SK-N-MC (cell line): ENCODE data around the gene GBA3.

ENCODE experiments used
- DNase-seq: peaks from one replicate; pipeline ENCODE4 v3.0.0-alpha.2; 2011; ENCODE audit warnings: low read depth, low spot score
- H3K27ac ChIP-seq: fragments of 200-600 bp; sonication (generic); 2 replicates; pipeline ENCODE4 v1.5.1; 2016; ENCODE audit warnings: mixed run types
- H3K36me3 ChIP-seq: fragments of 200-600 bp; sonication (generic); 2 replicates; pipeline ENCODE4 v1.6.1; 2017; ENCODE audit warnings: antibody characterized with exemption, low read length, mixed read lengths; ENCODE audit not compliant: insufficient read depth
- H3K4me3 ChIP-seq: fragments of 200-600 bp; sonication (generic); 2 replicates; pipeline ENCODE4 v1.5.1; 2016
- H3K9ac ChIP-seq: fragments of 200-600 bp; sonication (generic); 2 replicates; pipeline ENCODE4 v1.8.0; 2017; ENCODE audit warnings: mixed run types, mixed read lengths; ENCODE audit not compliant: insufficient read length
- H3K9me3 ChIP-seq: fragments of 200-600 bp; sonication (generic); 2 replicates; pipeline ENCODE4 v1.6.1; 2017; ENCODE audit warnings: low read depth, mild to moderate bottlenecking, antibody characterized with exemption, low read length, moderate library complexity, mixed read lengths
- EZH2 ChIP-seq: fragments of 200-600 bp; sonication (generic); IDR thresholded peaks from one replicate; pipeline ENCODE4 v1.6.1; 2017; ENCODE audit warnings: antibody characterized with exemption
- FOXP2 ChIP-seq: optimal IDR thresholded peaks from 2 replicates; pipeline ENCODE3; 2011; ENCODE audit warnings: mild to moderate bottlenecking, moderate library complexity; ENCODE audit not compliant: insufficient read depth; ENCODE audit errors: extremely low read length, control extremely low read depth
- POLR2AphosphoS5 ChIP-seq: IDR thresholded peaks from 2 replicates; pipeline ENCODE4 v1.6.1; 2012; ENCODE audit warnings: mild to moderate bottlenecking, low read depth, low read length, borderline replicate concordance

Gene GBA3

DNA sequence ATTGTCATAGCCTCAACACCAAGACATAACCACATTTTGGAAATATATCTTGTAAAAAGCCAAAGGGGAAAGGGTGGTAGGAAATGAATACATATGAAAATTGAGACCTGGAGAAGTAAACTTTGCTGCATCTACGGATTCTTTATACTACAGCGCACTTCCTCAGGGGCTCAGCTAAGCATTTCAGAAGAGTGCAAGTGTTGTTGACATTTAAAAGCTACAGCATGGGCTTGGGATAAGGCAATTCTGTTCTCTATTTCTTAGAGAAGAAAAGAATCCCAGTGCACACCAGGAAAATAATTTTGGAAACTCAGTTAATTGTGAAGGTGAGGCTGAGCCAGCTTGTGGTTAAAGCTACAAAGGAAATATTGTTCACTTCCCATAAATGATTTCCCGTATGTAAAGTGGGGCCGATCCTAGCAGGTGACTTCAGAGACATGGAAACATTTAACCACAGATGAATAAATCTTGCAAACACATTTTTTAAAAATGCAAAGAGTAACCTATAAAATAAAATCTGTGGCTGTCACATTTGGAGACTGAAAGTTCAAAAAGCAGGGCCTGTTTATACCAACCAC, 12.6 kb upstream of the GBA3 start:
- Histone ChIP-seq H3K4me3 (no peak overlapping the region), H3K27ac (no peak overlapping the region), H3K9me3 (no peaks in the 10 kb centered on the region), H3K36me3 (no peaks in the 10 kb centered on the region), H3K9ac (no peak overlapping the region)
- TF ChIP-seq FOXP2 (no peak), EZH2 (no peak), POLR2AphosphoS5 (no peak)
- DNase-seq = no peak

DNA sequence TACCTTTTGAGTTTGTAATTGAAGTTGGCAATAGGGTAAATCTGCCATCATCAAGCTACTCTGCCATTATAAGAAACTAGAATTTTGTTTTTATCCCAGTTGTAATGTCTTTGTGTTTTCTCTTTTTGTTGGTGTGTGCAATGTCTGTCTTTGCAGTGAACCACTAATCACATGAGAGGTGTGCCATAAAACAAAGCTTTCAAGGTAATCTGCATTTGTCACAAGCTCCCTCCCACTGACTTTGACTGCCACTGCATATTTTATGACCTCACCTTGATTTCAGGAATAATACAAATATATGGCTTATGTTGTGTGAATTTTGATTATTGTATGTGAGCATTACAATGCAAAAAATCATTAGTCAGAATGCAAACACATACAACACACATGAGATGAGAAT, 9.0 kb upstream of the GBA3 start:
- DNase-seq = no peak
- TF ChIP-seq EZH2 (no peak), POLR2AphosphoS5 (no peak), FOXP2 (no peak)
- Histone ChIP-seq H3K9me3 (no peaks in the 10 kb centered on the region), H3K4me3 (no peak overlapping the region), H3K27ac (no peak overlapping the region), H3K36me3 (no peaks in the 10 kb centered on the region), H3K9ac (no peak overlapping the region)

DNA sequence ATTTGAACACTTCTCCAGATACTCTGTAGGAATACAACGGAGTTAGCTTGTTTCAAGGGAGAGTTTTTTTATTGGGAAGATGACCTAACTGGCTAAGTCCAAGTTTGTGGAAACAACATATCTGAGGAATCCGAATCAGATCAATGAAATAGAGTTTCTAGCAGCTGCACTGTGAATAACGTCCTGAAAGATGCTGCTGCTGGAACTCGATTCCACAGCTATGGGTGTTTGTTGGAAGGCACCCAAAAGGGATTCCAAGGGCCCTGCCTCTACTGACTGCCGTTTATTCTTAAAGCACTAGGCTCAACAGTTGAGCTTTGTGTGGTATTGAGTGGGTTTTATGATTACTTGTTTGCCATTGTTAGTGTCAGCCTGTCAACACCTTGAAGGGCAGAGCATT, 6.6 kb upstream of the GBA3 start:
- TF ChIP-seq POLR2AphosphoS5 (no peak), FOXP2 (no peak), EZH2 (no peak)
- H3K9ac ChIP-seq = no peak overlapping the region
- DNase-seq = no peak
- H3K9me3 ChIP-seq = no peaks in the 10 kb centered on the region
- H3K36me3 ChIP-seq = no peaks in the 10 kb centered on the region
- H3K27ac ChIP-seq = no peak overlapping the region
- H3K4me3 ChIP-seq = no peak overlapping the region

DNA sequence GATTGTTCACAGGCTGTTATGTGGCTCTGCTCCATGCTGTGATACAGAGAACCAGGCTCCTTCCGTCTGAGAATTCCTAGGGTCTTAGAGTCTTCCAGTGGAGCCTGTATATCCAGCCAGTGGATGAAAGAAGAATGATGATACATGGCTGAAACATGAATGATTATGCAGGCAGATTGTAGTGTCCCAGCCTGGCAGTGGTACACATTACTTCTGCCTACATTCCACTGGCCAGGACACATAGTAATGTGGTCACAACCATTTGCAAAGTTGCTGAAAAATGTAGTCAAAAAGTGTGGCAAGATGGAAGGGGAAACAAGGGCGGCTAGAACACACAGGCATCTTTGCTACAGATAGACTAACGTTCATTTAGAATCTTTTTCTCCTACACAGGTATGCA, 4.5 kb upstream of the GBA3 start:
- Histone ChIP-seq H3K36me3 (no peaks in the 10 kb centered on the region), H3K9ac (no peak overlapping the region), H3K4me3 (no peak overlapping the region), H3K27ac (no peak overlapping the region), H3K9me3 (no peaks in the 10 kb centered on the region)
- no peak for DNase-seq
- no peak for TF ChIP-seq FOXP2
- TF ChIP-seq POLR2AphosphoS5 = no peak
- TF ChIP-seq EZH2 = no peak

DNA sequence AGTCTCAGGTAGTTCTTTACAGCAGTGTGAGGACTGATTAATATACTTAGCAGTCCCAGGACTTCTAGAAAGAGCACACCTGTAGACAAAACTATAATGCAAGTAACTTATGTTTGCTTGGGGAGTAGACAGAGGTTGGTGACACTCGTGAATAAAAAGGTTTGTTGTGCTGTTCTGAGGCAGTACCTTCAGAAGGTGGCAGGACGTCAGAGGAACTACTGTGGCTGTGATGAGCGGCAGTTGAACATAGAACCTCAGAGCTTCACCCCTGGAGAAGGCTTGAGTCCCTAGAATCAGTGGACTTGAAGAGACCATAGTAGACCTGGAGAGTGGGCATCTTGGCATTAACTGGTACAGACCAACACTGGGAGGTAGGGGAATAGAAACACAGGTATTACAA, 3.3 kb upstream of the GBA3 start:
- Histone ChIP-seq H3K9ac (no peak overlapping the region), H3K9me3 (no peaks in the 10 kb centered on the region), H3K36me3 (no peaks in the 10 kb centered on the region), H3K27ac (no peak overlapping the region), H3K4me3 (no peak overlapping the region)
- DNase-seq = no peak
- no peak for TF ChIP-seq FOXP2
- no peak for TF ChIP-seq POLR2AphosphoS5
- no peak for TF ChIP-seq EZH2

DNA sequence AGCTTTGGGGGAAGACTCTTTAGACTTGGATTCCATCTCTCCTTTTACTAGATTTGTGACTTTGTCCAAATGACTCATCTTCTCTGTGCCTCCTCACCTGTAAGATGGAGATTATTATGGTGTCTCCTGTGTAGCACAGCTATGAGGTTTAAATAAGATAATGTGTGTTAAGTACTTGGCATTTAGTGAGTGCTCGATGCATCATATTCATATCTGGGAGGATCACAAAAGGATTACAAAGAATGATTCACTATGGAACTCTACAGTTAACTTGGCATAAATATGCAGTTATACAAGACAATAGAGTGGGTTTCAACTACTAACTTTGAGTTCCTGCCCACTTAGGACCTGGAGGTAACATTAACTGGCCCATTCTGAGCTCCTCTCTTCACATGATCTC, 2.3 kb downstream of the GBA3 start:
- no peak overlapping the region for H3K9ac ChIP-seq
- no peak for DNase-seq
- no peak overlapping the region for H3K27ac ChIP-seq
- no peak for TF ChIP-seq FOXP2
- no peak for TF ChIP-seq POLR2AphosphoS5
- no peak for TF ChIP-seq EZH2
- H3K36me3 ChIP-seq = no peaks in the 10 kb centered on the region
- no peak overlapping the region for H3K4me3 ChIP-seq
- no peaks in the 10 kb centered on the region for H3K9me3 ChIP-seq

DNA sequence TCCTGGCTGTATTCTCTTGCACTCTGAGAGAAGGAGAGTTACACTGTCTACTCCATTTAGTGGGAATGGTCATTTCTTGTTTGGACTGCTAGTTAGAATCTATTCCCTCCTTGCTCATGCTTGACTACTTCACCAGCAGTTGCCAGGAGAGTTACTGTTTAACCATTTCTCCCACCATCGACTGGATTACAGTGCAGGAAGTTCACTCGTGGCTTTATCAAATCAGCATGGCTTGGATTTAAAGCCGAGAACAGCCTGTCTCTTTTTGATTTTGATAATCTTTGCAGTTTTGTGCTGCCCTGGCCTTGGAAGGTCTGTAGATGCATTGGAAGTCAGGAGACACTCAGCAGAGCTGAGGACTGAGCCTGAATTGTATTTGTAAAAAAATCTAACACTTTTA, 3.2 kb downstream of the GBA3 start:
- no peak for DNase-seq
- no peak for TF ChIP-seq POLR2AphosphoS5
- Histone ChIP-seq H3K9ac (no peak overlapping the region), H3K4me3 (no peak overlapping the region), H3K36me3 (no peaks in the 10 kb centered on the region), H3K27ac (no peak overlapping the region), H3K9me3 (no peaks in the 10 kb centered on the region)

DNA sequence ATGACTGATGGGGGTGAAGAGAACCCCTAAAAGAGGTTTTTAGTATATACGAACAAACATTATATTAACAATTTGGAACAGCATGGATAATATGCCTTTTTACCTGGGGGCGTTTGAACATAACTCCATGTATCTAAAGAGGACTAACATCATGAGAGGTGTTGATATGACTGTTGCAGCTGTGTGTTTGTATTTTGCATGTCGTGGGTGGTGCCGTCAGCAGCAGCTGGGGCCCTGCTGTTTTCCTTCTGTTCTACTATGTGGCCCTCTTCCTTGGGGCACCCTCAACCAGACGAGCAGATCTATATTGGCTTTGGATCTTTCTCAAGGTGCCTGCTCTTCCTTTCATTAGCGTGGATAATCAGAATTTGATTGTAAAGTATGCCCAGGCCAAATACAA, 11.2 kb downstream of the GBA3 start:
- DNase-seq = no peak
- Histone ChIP-seq H3K4me3 (no peak overlapping the region), H3K9ac (no peak overlapping the region), H3K27ac (no peak overlapping the region), H3K36me3 (no peaks in the 10 kb centered on the region), H3K9me3 (no peaks in the 10 kb centered on the region)
- no peak for TF ChIP-seq POLR2AphosphoS5
- no peak for TF ChIP-seq FOXP2
- no peak for TF ChIP-seq EZH2

DNA sequence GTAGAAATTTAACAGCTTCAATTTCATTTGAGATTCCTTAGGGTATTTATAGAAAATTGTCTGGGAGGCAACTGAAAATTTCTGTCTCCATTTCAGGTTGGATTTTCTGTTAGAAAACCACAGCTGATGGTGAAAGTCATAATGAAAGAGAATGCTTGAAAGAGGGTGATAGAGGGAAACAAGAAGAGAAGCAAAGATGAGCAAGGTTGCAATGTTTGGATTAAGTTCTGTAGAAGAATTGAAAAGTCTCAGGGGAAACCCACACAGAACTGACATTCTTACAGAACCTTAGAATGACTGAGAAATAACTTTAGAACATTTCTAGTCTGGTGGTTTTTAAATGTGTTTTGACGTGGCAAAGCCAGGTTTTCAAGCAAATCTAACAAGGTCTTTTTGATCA, 14.7 kb downstream of the GBA3 start:
- H3K4me3 ChIP-seq = no peak overlapping the region
- DNase-seq = no peak

More for the DNA sequence above, 14.7 kb downstream of the GBA3 start:
- no peaks in the 10 kb centered on the region for H3K36me3 ChIP-seq
- no peaks in the 10 kb centered on the region for H3K9me3 ChIP-seq
- H3K27ac ChIP-seq = no peak overlapping the region
- H3K9ac ChIP-seq = no peak overlapping the region
- no peak for TF ChIP-seq POLR2AphosphoS5
- TF ChIP-seq FOXP2 = no peak
- no peak for TF ChIP-seq EZH2
